ENCODE measurements around the gene SHC2.
"Not testable (repeated sequence)": the region's sequence is repeated elsewhere in the genome, so short reads cannot be mapped to it uniquely, and the experiment has no call there.

The SHC2 gene

GRCh38 chr19:400976-401865 lies 59.6 kb downstream of the SHC2 start:
- DNase-seq (ENCODE audit: low read depth), result no peak
- no peak overlapping the region for H3K4me3 ChIP-seq (ENCODE audit: low read depth, low read length)
- no peak for TF ChIP-seq CTCF (IDR thresholded peaks at IDR 0.05; ENCODE audit: low read depth, low read length, missing control alignments)

- DNase-seq (ENCODE audit: low read depth), result no peak
- no peak overlapping the region for H3K4me3 ChIP-seq (ENCODE audit: low read depth, low read length)
- no peak for TF ChIP-seq CTCF (IDR thresholded peaks at IDR 0.05; ENCODE audit: low read depth, low read length, missing control alignments)
Measured at GRCh38 chr19:399370-399769, 61.5 kb downstream of the SHC2 start.

DNA sequence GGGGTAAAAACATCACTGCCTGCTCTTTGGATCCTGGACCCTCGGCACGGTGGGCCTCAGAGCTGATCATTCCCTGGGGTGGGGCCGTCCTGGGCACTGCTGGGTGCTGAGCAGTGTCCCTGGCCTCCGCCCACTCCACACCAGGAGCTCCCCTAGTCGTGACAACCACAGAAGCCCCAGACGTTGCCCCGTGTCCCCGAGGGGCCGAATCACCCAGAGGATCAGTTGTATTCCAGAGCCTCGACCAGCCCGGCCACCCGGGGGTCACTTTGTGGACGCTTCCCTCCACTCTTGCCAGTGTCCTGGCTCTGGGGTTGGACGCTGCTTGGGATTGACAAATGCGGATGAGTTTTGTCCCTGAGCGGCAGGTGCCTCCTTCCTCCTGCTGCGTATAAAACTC lies 62.1 kb downstream of the SHC2 start:
- no peak for DNase-seq (ENCODE audit: low read depth)
- no peak overlapping the region for H3K4me3 ChIP-seq (ENCODE audit: low read depth, low read length)

DNA sequence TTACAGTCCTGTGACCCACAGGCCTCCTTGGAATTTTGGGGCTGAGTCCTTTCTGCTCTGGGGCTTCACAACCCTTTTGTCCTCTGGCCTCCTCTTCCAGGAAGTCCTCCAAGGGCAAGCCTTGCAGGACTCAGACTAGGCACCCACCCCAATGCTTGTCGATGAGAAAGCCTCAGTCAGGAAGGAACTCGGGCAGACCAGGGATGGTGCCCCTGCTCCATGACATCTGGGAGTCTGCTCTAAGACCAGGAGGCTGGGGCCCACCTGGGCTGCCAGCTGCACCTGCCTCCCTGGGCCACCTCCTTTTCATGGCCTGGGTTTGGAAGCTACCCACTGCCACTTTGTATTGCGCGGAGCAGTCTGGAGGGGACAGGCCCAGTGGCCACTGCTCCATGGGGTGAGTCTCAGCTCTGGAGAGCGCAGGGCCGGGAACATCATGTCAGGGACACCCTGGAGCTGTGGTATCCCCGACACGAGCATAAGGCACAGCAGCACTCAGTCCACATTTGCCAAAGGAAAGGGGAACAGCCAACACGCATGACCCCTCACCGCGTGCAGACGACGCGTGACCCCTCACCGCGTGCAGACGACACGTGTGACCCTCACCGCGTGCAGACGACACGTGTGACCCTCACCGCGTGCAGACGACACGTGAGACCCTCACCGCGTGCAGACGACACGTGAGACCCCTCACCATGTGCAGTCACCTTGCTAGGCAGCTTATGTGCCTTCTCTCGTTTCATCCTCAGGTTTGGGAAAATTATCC lies 62.7 kb downstream of the SHC2 start:
- TF ChIP-seq CTCF (IDR thresholded peaks at IDR 0.05; ENCODE audit: low read depth, low read length, missing control alignments), result no peak
- H3K4me3 ChIP-seq (ENCODE audit: low read depth, low read length), result no peak overlapping the region
- no peak for DNase-seq (ENCODE audit: low read depth)

More for the DNA sequence above, 62.1 kb downstream of the SHC2 start:
- TF ChIP-seq CTCF (IDR thresholded peaks at IDR 0.05; ENCODE audit: low read depth, low read length, missing control alignments), result no peak

- no peak overlapping the region for H3K4me3 ChIP-seq (ENCODE audit: low read depth, low read length)
- DNase-seq (ENCODE audit: low read depth), result no peak
- TF ChIP-seq CTCF (IDR thresholded peaks at IDR 0.05; ENCODE audit: low read depth, low read length, missing control alignments), result no peak
Measured at GRCh38 chr19:397321-397720, 63.5 kb downstream of the SHC2 start.

DNA sequence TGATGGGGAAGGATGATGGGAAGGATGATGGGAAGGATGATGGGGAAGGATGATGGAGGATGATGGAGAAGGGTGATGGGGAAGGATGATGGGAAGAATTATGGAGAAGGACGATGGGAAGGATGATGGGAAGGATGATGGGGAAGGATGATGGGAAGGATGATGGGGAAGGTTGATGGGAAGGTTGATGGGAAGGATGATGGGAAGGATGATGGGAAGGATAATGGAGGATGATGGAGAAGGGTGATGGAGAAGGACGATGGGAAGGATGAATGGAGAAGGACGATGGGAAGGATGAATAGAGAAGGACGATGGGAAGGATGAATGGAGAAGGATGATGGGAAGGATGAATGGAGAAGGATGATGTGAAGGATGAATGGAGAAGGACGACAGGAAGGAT lies 65.4 kb downstream of the SHC2 start:
- no peak overlapping the region for H3K4me3 ChIP-seq (ENCODE audit: low read depth, low read length)
- no peak for TF ChIP-seq CTCF (IDR thresholded peaks at IDR 0.05; ENCODE audit: low read depth, low read length, missing control alignments)
- no peak for DNase-seq (ENCODE audit: low read depth)

- not testable (repeated sequence) for DNase-seq (ENCODE audit: low read depth)
Measured at GRCh38 chr19:394857-395256, 66.0 kb downstream of the SHC2 start.

DNA sequence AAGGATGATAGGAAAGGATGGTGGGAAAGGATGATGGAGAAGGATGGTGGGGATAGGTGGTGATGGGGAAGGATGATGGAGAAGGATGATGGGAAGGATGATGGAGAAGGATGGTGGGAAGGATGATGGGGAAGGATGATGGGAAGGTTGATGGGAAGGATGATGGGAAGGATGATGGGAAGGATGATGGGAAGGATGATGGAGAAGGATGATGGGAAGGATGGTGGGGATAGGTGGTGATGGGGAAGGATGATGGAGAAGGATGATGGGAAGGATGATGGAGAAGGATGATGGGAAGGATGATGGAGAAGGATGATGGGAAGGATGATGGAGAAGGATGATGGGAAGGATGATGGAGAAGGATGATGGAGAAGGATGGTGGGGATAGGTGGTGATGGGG lies 67.3 kb downstream of the SHC2 start:
- not testable (repeated sequence) for DNase-seq (ENCODE audit: low read depth); H3K4me3 ChIP-seq (ENCODE audit: low read depth, low read length)

More at GRCh38 chr19:394857-395256, 66.0 kb downstream of the SHC2 start:
- H3K4me3 ChIP-seq (ENCODE audit: low read depth, low read length), result not testable (repeated sequence)
